HepG2 (cell line): ENCODE results near the gene NEURL1B. TPM values are rescaled to one million over a fixed set of nuclear protein-coding genes. Genes with fewer than 3 reads are reported as not detected.
A peak's percentile ranks its signal among the peaks of the same experiment; 100 is the strongest.

Experiments
- ATAC-seq: fragments of 200-7000 bp; cut with Tn5 transposase; 3 replicates; pipeline ENCODE4 v1.9.1; 2020; ENCODE audit warnings: mild to moderate bottlenecking, moderate library complexity
- BruUV-seq: library from RNA; stranded (reverse); fragments of 400-500 nt; replicated peaks from 2 replicates; lab custom pipeline; 2021; lab: Mats Ljungman, UMichigan
- CTCF ChIA-PET: fragments of 300-600 bp; formaldehyde crosslinking; extraction: SDS; loops from one replicate; lab custom pipeline; 2021; ENCODE audit warnings: low total read pairs, inconsistent platforms, low intra/inter-chr PET ratio; lab: Yijun Ruan, JAX
- POLR2A ChIA-PET: fragments of 350-600 bp; sonication (Branson Sonifier 250); formaldehyde crosslinking; loops from one replicate; lab custom pipeline; 2020; ENCODE audit warnings: antibody characterized with exemption, inconsistent platforms; lab: Yijun Ruan, JAX
- DNase-seq: peaks from one replicate; pipeline ENCODE4 v3.0.0-alpha.2; 2015; ENCODE audit warnings: low spot score
- FAIRE-seq: peaks from 3 replicates; lab custom pipeline; 2011; peaks lifted over from hg19 to GRCh38; lab: Jason Lieb, UNC
- H2AFZ ChIP-seq: one replicate; pipeline ENCODE4 v1.6.1; 2011; ENCODE audit warnings: low read length, inconsistent platforms
- H3K27ac ChIP-seq: fragments of 300-600 bp; 3 replicates; pipeline ENCODE4 v1.8.0; 2011; ENCODE audit warnings: mixed run types, mild to moderate bottlenecking, mixed read lengths, low read length, inconsistent platforms; ENCODE audit not compliant: insufficient read depth; ENCODE audit errors: extremely low read length
- H3K27me3 ChIP-seq, 2 experiments: fragments of 200-600 bp in 1 of 2; 2 replicates in 1 of 2; 3 replicates in 1 of 2; pipeline versions ENCODE4 v1.6.0 to v1.8.0; 2011; ENCODE audit warnings: low read length in 2 of 2, mild to moderate bottlenecking in 2 of 2, moderate library complexity in 2 of 2, inconsistent platforms in 1 of 2; ENCODE audit not compliant: insufficient read depth in 2 of 2, control insufficient read depth in 1 of 2
- H3K36me3 ChIP-seq, 2 experiments: fragments of 200-600 bp in 1 of 2; replicated peaks in 1 of 2; 2 replicates in 1 of 2; 3 replicates in 1 of 2; pipeline versions ENCODE4 v1.5.1 to v1.8.0; 2011; ENCODE audit warnings: low read length in 2 of 2, inconsistent platforms in 1 of 2; ENCODE audit not compliant: insufficient read depth in 2 of 2, control insufficient read depth in 1 of 2
- H3K4me1 ChIP-seq: 2 replicates; pipeline ENCODE4 v1.5.1; 2012; ENCODE audit warnings: low read length, inconsistent platforms; ENCODE audit not compliant: insufficient read depth
- H3K4me2 ChIP-seq: 2 replicates; pipeline ENCODE4 v1.6.0; 2011; ENCODE audit warnings: low read depth, low read length, inconsistent platforms
- H3K4me3 ChIP-seq, 3 experiments: fragments of 200-600 bp in 1 of 3; sonication (generic), shearing (Covaris generic) in 1 of 3; replicated peaks in 1 of 3; 2 replicates each; pipeline ENCODE4 v1.5.1; 2011 to 2016; ENCODE audit warnings: low read length in 3 of 3, inconsistent platforms in 2 of 3, low read depth in 2 of 3, mild to moderate bottlenecking in 2 of 3, control low read depth in 1 of 3, mixed read lengths in 1 of 3; ENCODE audit not compliant: insufficient read depth in 1 of 3
- H3K79me2 ChIP-seq: one replicate; pipeline ENCODE4 v1.6.1; 2011; ENCODE audit warnings: low read length, inconsistent platforms; ENCODE audit not compliant: insufficient read depth
- H3K9ac ChIP-seq: 2 replicates; pipeline ENCODE4 v1.6.0; 2011; ENCODE audit warnings: mild to moderate bottlenecking, low read depth, low read length, inconsistent platforms; ENCODE audit not compliant: insufficient read depth
- H3K9me3 ChIP-seq: 2 replicates; pipeline ENCODE4 v1.5.1; 2012; ENCODE audit warnings: mild to moderate bottlenecking, low read length
- H4K20me1 ChIP-seq: 2 replicates; pipeline ENCODE4 v1.6.0; 2011; ENCODE audit warnings: inconsistent platforms, mild to moderate bottlenecking, low read length, moderate library complexity; ENCODE audit not compliant: insufficient read depth
- FOXA3 ChIP-seq: IDR thresholded peaks from 2 replicates; pipeline ENCODE4 v1.6.1; 2016; ENCODE audit warnings: missing genetic modification reagents, missing compliant biosample characterization
- HIC2 ChIP-seq: sonication (generic); formaldehyde crosslinking; IDR thresholded peaks from 2 replicates; pipeline ENCODE4 v1.9.0; 2022; ENCODE audit warnings: low read depth, missing genetic modification reagents
- KDM2A ChIP-seq: sonication (generic); formaldehyde crosslinking; IDR thresholded peaks from 2 replicates; pipeline ENCODE4 v1.4.0; 2020; ENCODE audit warnings: low read depth, missing genetic modification reagents, borderline replicate concordance
- KDM3A ChIP-seq: IDR thresholded peaks from 2 replicates; pipeline ENCODE4 v1.6.1; 2018; ENCODE audit warnings: low read depth, missing compliant biosample characterization
- LCORL ChIP-seq, 2 experiments: fragments of 450-650 bp in 1 of 2; sonication (generic) in 1 of 2; formaldehyde crosslinking in 1 of 2; IDR thresholded peaks; 2 replicates each; pipeline versions ENCODE4 v1.5.0 to v1.6.1; 2017 to 2020; ENCODE audit warnings: antibody characterized with exemption in 1 of 2, missing genetic modification reagents in 1 of 2
- NFATC3 ChIP-seq: sonication (generic); formaldehyde crosslinking; IDR thresholded peaks from 2 replicates; pipeline ENCODE4 v1.5.1; 2020; ENCODE audit warnings: mild to moderate bottlenecking, missing genetic modification reagents
- RXRB ChIP-seq: IDR thresholded peaks from 2 replicates; pipeline ENCODE4 v1.6.1; 2016; ENCODE audit warnings: borderline replicate concordance, missing genetic modification reagents, missing compliant biosample characterization
- SMC3 ChIP-seq: IDR thresholded peaks from 2 replicates; pipeline ENCODE4 v1.6.1; 2011; ENCODE audit warnings: low read length, improper control_type of control experiment
- ZBTB39 ChIP-seq: sonication (generic); formaldehyde crosslinking; IDR thresholded peaks from 2 replicates; pipeline ENCODE4 v1.5.0; 2020; ENCODE audit warnings: missing genetic modification reagents
- ZMYM2 ChIP-seq: sonication (generic); formaldehyde crosslinking; IDR thresholded peaks from 2 replicates; pipeline ENCODE4 v1.8.0; 2022; ENCODE audit warnings: mild to moderate bottlenecking, missing genetic modification reagents
- ZMYM4 ChIP-seq: sonication (generic); formaldehyde crosslinking; IDR thresholded peaks from 2 replicates; pipeline ENCODE4 v1.8.1; 2023; ENCODE audit warnings: mild to moderate bottlenecking, missing genetic modification reagents
- ZNF574 ChIP-seq: sonication (generic); formaldehyde crosslinking; IDR thresholded peaks from 2 replicates; pipeline ENCODE4 v1.4.0; 2020; ENCODE audit warnings: missing genetic modification reagents
- ZNF670 ChIP-seq: sonication (generic); formaldehyde crosslinking; IDR thresholded peaks from 2 replicates; pipeline ENCODE4 v1.8.0; 2022; ENCODE audit warnings: mild to moderate bottlenecking, missing genetic modification reagents, borderline replicate concordance
- ZNF709 ChIP-seq: sonication (generic); formaldehyde crosslinking; IDR thresholded peaks from 2 replicates; pipeline ENCODE4 v1.5.0; 2020; ENCODE audit warnings: mild to moderate bottlenecking, missing genetic modification reagents
- WGBS: methylation state at CpG from one replicate; pipeline ENCODE4 v1.1.6; 2017; ENCODE audit warnings: low lambda C conversion rate; 5-methylcytosine and 5-hydroxymethylcytosine counted together
- in situ Hi-C: cut with HindIII; loops from 2 replicates; pipeline ENCODE4 v1.10.0; 2017; ENCODE audit warnings: low pct_unique_long_range_greater_than_20kb; ENCODE audit not compliant: extremely low pct_ligation_motif_present
- intact Hi-C: fragments of 100-400 bp; cut with micrococcal nuclease; formaldehyde crosslinking; loops from one replicate; pipeline ENCODE4 v1.10.0; 2022; ENCODE audit not compliant: unreplicated experiment
- polyA plus RNA-seq, 8 experiments: library from polyadenylated mRNA; depleted of rRNA in 3 of 8; stranded (reverse) in 7 of 8; unstranded in 1 of 8; fragments of >200 nt; fragmentation: Illumina TruSeq in 4 of 8; extraction: Trizol in 4 of 8; gene quantifications; 2 replicates each; pipeline versions ENCODE4 v1.2.1 to v1.2.3, GENCODE V29; 2011 to 2016; ENCODE audit warnings: low read depth in 4 of 8, missing spikeins in 1 of 8, mixed read lengths in 1 of 8; ENCODE audit not compliant: insufficient read depth in 1 of 8
- total RNA-seq, 5 experiments: library from RNA; depleted of rRNA; stranded (reverse); fragments of >200 nt; fragmentation: Illumina TruSeq; extraction: Trizol; gene quantifications; 2 replicates each; pipeline ENCODE4 v1.2.3, GENCODE V29; 2016; ENCODE audit warnings: low read depth in 1 of 5

Gene NEURL1B
- total and polyA plus RNA-seq, 2 of the 13 experiments (the other 11 are each of a cell fraction or from before 2014, with no cell fraction given), result 0.09 to 0.13 TPM

GRCh38 chr5:172712610-172713009 lies 71.5 kb downstream of the NEURL1B start (continued):
- TF ChIP-seq ZMYM4 (CRISPR knock-in tag) (no peak), ZNF709 (CRISPR knock-in tag) (no peak)

- Histone ChIP-seq H2AFZ (no peak overlapping the region), H4K20me1 (no peaks in the 10 kb centered on the region), H3K79me2 (no peaks in the 10 kb centered on the region), H3K36me3 (no peaks in the 10 kb centered on the region), H3K4me2 (peak overlapping the region; percentile 69), H3K27ac (no peak overlapping the region), H3K4me1 (peaks cover 57% of the 10 kb centered on the region), H3K9ac (no peak overlapping the region), H3K27me3 (no peaks in the 10 kb centered on the region), H3K9me3 (no peaks in the 10 kb centered on the region), H3K4me3 (peak overlapping the region in 1 of 3 experiments; percentile 55; a peak in 1 of 6 replicates)
- FAIRE-seq (no peak), ATAC-seq (peak; percentile 29), DNase-seq (no peak)
- in situ Hi-C loops (loop anchor here (25.0 kb wide), 1 partner anchor 424 kb away; the partner anchor contains the start of gene BNIP1), intact Hi-C loops (loop anchor here (1.0 to 10.0 kb wide), 2 partner anchors 219 to 432 kb away; partner anchors contain the start of gene BNIP1)
- POLR2A ChIA-PET, result no interaction called here
- 0% methylated on average over 14 of the region's 15 CpGs for WGBS
- CTCF ChIA-PET, result interaction anchor here (1.0 to 6.7 kb wide), 8 partner anchors 16 to 234 kb away, joined by 3 to 66 read pairs (median 6); no protein-coding TSS in a partner anchor
- BruUV-seq, result no TSS peak
- TF ChIP-seq KDM3A (CRISPR knock-in tag) (peak; percentile 21; the same call in 1 of the 2 replicates), RXRB (CRISPR knock-in tag) (0 out of 2 replicates have a peak, but pooled peaks have one; percentile 34), ZNF670 (CRISPR knock-in tag) (0 out of 2 replicates have a peak, but pooled peaks have one; percentile 61), SMC3 (peak; percentile 38; the same call in 1 of the 2 replicates), FOXA3 (CRISPR knock-in tag) (0 out of 2 replicates have a peak, but pooled peaks have one; percentile 6), NFATC3 (0 out of 2 replicates have a peak, but pooled peaks have one; percentile 38), LCORL (IDR thresholded peaks at IDR 0.05) (no peak), LCORL (CRISPR knock-in tag; IDR thresholded peaks at IDR 0.05) (peak; percentile 45; the same call in 1 of the 2 replicates), ZBTB39 (CRISPR knock-in tag) (0 out of 2 replicates have a peak, but pooled peaks have one; percentile 34), KDM2A (CRISPR knock-in tag) (peak; percentile 69; the same call in 1 of the 2 replicates), ZMYM2 (0 out of 2 replicates have a peak, but pooled peaks have one; percentile 31), ZNF574 (CRISPR knock-in tag) (0 out of 2 replicates have a peak, but pooled peaks have one; percentile 32), HIC2 (CRISPR knock-in tag) (0 out of 2 replicates have a peak, but pooled peaks have one; percentile 16)
Measured at GRCh38 chr5:172713113-172713808, 72.2 kb downstream of the NEURL1B start.
